ENCODE results near the gene RABGGTB.
"Not testable (repeated sequence)": the region's sequence is repeated elsewhere in the genome, so short reads cannot be mapped to it uniquely, and the experiment has no call there.

RABGGTB gene

DNA sequence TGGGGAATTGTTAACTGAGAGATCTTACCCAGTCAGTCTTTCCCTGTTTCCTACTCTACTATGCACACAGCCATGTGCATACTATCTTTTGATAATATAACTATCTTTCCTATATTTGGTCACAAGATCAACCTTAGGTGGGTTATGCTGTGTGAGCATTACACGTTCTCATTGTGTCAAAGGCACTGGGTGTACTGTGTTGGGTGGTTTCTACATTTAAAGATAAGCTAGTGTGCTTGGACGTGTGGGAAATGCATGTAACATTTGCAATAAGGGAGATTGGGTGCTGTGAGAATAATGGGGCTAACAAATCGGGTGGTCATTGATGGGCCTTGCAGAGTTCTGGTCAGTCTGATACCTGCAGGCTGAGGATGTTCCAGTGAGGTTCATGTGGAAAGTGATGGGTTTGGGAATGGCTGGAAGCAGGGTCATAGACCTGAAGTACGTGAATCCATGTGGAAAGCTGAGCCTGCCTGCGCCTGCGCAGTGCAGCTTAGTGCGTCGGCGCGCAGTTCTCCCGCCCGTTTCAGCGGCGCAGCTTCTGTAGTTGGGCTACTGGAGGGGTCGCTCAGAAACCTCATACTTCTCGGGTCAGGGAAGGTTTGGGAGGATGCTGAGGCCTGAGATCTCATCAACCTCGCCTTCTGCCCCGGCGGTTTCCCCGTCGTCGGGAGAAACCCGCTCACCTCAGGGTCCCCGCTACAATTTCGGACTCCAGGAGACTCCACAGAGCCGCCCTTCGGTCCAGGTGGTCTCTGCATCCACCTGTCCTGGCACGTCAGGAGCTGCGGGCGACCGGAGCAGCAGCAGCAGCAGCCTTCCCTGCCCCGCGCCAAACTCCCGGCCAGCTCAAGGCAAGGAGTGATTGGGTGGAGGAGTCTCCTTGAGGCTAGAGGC, 10.6 kb downstream of the RABGGTB start, which contains the start of gene MSH4:
Gene MSH4, plus strand, starts transcription at position 507 of the 897 bp plus-strand sequence. Its CDS starts 104 bp downstream, at position 611.
- H3K4me1 ChIP-seq (ENCODE audit: control insufficient read depth, insufficient read depth, low read length), result no peaks in the 10 kb centered on the region
- H3K9me3 ChIP-seq (replicated peaks; ENCODE audit: low read length), result no peaks in the 10 kb centered on the region
- H3K27me3 ChIP-seq (ENCODE audit: control insufficient read depth, insufficient read depth, low read length), result no peaks in the 10 kb centered on the region
- peaks cover 63% of the 10 kb centered on the region for H3K36me3 ChIP-seq (ENCODE audit: insufficient read depth, low read length)
- no peak within 1 kb of the TSS for H3K9ac ChIP-seq (ENCODE audit: low read depth, low read length)
- no peak within 1 kb of the TSS for H3K4me3 ChIP-seq (ENCODE audit: low read length)
- no peak within 1 kb of the TSS for H3K4me2 ChIP-seq (ENCODE audit: low read length)

DNA sequence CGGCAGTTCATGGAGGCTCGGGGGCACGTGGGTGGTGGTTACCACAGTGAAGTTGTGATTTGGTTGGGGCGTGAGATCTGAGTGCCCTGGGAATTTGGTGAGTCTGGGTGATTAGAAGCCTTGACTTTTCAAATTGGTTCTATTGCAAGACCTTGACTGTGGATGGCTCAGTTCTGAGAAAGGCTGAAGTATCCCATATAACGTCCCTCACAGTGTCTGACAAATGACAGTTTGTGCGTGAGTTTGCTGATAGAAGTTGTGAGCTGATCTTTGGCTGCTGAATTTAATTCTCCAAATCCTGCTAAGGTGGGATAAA, 11.2 kb downstream of the RABGGTB start:
- no peak overlapping the region for H3K4me2 ChIP-seq (ENCODE audit: low read length)
- no peaks in the 10 kb centered on the region for H3K9me3 ChIP-seq (replicated peaks; ENCODE audit: low read length)
- H3K36me3 ChIP-seq (ENCODE audit: insufficient read depth, low read length), result peaks cover 57% of the 10 kb centered on the region
- H3K4me3 ChIP-seq (ENCODE audit: low read length), result no peak overlapping the region
- no peak overlapping the region for H3K9ac ChIP-seq (ENCODE audit: low read depth, low read length)
- H3K27me3 ChIP-seq (ENCODE audit: control insufficient read depth, insufficient read depth, low read length), result no peaks in the 10 kb centered on the region
- no peaks in the 10 kb centered on the region for H3K4me1 ChIP-seq (ENCODE audit: control insufficient read depth, insufficient read depth, low read length)

DNA sequence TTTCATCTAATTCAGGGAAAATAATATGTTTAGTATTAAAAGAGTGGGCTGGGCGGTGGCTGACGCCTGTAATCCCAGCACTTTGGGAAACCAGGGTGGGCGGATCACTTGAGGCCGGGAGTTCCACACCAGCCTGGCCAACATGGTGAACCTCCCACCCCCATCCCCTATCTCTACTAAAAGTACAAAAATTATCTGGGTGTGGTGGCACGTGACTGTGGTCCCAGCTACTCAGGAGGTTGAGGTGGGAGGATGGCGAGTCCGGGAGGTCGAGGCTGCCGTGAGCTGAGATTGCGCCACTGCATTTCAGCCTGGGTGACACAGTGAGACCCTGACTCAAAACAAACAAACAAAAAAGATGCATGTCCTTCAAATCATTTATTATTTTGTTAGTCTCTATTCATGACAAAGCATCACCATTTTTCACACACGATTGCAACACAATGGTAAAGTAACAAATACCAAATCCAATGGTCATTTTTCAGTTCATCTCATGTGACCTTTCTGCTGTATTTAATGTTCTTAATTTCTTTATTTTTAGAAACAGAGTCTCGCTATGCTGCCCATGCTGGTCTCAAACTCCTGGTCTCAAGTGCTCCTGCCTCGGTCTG, 11.7 kb downstream of the RABGGTB start:
- Histone ChIP-seq H3K4me1 (ENCODE audit: control insufficient read depth, insufficient read depth, low read length) (no peaks in the 10 kb centered on the region), H3K27me3 (ENCODE audit: control insufficient read depth, insufficient read depth, low read length) (no peaks in the 10 kb centered on the region), H3K4me3 (ENCODE audit: low read length) (no peak overlapping the region), H3K9me3 (replicated peaks; ENCODE audit: low read length) (no peaks in the 10 kb centered on the region), H3K36me3 (ENCODE audit: insufficient read depth, low read length) (peaks cover 52% of the 10 kb centered on the region), H3K4me2 (ENCODE audit: low read length) (no peak overlapping the region), H3K9ac (ENCODE audit: low read depth, low read length) (no peak overlapping the region)

DNA sequence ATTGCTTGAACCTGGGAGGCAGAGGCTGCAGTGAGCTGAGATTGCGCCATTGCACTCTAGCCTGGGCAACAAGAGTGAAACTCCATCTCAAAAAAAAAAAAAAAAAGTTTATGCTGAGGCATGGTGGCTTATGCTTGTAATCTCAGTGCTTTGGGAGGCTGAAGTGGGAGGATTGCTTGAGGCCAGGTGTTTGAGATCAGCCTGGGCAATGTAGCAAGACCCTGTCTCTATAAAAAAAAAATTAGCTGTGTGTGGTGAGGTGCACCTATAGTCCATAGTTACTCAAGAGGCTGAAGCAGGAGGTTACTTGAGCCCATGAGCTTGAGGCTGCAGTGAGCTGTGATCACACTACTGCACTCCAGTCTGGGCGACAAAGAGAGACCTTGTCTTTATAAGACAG, 15.4 kb downstream of the RABGGTB start:
- H3K9ac ChIP-seq (ENCODE audit: low read depth, low read length); H3K9me3 ChIP-seq (replicated peaks; ENCODE audit: low read length); H3K4me1 ChIP-seq (ENCODE audit: control insufficient read depth, insufficient read depth, low read length); H3K27me3 ChIP-seq (ENCODE audit: control insufficient read depth, insufficient read depth, low read length); H3K4me3 ChIP-seq (ENCODE audit: low read length); H3K4me2 ChIP-seq (ENCODE audit: low read length): not testable (repeated sequence)
- H3K36me3 ChIP-seq (ENCODE audit: insufficient read depth, low read length), result peaks cover 14% of the 10 kb centered on the region

DNA sequence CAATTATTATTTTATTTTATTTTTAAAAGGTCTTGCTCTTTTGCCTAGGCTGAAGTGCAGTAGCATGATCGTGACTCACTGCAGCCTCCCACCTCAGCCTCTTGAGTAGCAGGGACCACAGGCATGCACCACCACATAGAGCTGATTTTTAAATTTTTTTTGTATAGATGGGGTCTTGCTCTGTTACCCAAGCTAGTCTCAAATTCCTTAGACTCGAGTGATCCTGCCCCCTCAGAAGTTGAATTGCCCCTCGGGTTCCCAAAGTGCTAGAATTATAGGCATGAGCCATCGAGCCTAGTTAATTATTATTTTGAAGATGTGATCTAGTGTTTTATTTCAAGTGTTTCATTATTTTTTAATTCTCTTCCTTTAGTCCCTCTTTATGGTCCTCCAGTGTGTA, 22.9 kb downstream of the RABGGTB start:
- no peak overlapping the region for H3K4me3 ChIP-seq (ENCODE audit: low read length)
- H3K9ac ChIP-seq (ENCODE audit: low read depth, low read length), result no peak overlapping the region
- H3K4me2 ChIP-seq (ENCODE audit: low read length), result no peak overlapping the region
- H3K4me1 ChIP-seq (ENCODE audit: control insufficient read depth, insufficient read depth, low read length), result peaks cover 11% of the 10 kb centered on the region
- no peaks in the 10 kb centered on the region for H3K9me3 ChIP-seq (replicated peaks; ENCODE audit: low read length)
- H3K27me3 ChIP-seq (ENCODE audit: control insufficient read depth, insufficient read depth, low read length), result no peaks in the 10 kb centered on the region
- no peaks in the 10 kb centered on the region for H3K36me3 ChIP-seq (ENCODE audit: insufficient read depth, low read length)

DNA sequence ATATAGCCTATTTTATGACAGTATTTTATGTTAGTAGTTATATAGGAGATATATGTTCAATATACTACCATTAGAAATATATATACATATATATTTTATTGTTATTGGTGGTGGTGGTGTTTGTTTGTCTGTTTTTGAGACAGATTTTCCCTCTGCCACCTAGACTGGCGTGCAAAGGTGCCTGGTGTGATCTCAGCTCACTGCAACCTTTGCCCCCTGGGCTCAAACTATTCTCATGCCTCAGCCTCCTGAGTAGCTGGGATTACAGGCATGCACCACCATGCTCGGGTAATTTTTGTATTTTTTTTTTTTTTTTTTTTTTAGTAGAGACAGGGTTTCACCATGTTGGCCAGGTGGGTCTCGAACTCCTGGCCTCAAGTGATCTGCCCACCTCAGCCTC, 24.1 kb downstream of the RABGGTB start:
- not testable (repeated sequence) for H3K4me2 ChIP-seq (ENCODE audit: low read length); H3K27me3 ChIP-seq (ENCODE audit: control insufficient read depth, insufficient read depth, low read length); H3K36me3 ChIP-seq (ENCODE audit: insufficient read depth, low read length); H3K4me3 ChIP-seq (ENCODE audit: low read length); H3K9me3 ChIP-seq (replicated peaks; ENCODE audit: low read length); H3K9ac ChIP-seq (ENCODE audit: low read depth, low read length)
- H3K4me1 ChIP-seq (ENCODE audit: control insufficient read depth, insufficient read depth, low read length), result peaks cover 11% of the 10 kb centered on the region

DNA sequence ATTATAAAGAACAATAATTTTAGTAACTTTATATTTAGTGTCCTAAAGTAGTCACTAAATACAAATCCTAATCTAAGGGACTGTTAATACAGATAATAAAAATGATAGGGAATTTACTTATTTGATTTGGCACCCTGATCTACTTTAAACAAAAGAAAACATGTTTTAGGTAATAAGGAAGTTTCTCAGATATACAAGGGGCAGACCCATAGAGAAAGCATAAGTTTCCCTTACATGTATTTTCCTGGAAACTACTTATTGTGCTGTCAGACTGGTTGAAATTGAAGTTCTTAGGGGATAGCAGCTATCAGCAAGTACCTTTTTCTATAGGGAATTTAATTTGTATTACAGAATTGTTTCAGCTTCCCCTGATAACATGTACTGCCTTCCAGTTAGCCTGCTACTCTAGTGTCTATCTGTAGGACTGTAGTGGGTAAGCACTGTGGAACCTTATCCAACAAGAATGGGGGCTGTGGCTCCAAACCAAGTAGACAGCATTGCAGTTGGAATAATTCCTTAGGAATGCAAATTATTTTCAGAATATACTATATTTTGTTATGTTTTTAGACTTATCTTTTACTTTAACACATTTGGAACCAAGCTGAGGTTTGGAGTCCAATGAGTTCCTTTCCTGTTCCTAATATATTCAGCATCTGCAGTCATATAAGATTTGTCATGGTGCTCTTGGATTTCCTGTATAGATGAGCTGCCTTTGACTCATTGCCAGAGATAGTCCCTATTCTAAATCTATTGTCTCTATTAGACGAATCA, 25.3 kb downstream of the RABGGTB start:
- Histone ChIP-seq H3K9ac (ENCODE audit: low read depth, low read length) (no peak overlapping the region), H3K4me1 (ENCODE audit: control insufficient read depth, insufficient read depth, low read length) (peaks cover 11% of the 10 kb centered on the region), H3K9me3 (replicated peaks; ENCODE audit: low read length) (no peaks in the 10 kb centered on the region), H3K4me2 (ENCODE audit: low read length) (no peak overlapping the region), H3K36me3 (ENCODE audit: insufficient read depth, low read length) (no peaks in the 10 kb centered on the region), H3K27me3 (ENCODE audit: control insufficient read depth, insufficient read depth, low read length) (no peaks in the 10 kb centered on the region), H3K4me3 (ENCODE audit: low read length) (no peak overlapping the region)

DNA sequence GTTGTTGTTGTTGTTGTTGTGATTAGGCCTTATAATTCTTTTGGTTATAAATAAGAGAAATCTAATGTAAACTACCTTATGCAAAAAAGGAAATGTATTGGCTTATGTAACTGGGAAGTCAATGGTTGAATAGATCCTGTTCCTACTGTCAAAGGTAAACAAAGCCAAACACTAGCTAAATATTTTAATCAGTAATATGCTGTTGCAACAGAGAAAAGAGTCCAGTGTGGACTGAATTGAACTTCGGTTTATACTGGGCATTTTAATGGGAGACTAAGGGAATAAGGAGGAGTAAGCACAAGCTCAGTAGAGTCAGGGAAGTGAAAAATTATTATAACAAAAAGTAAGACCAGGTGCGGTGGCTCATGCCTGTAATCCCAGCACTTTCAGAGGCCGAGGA, 26.0 kb downstream of the RABGGTB start:
- no peaks in the 10 kb centered on the region for H3K36me3 ChIP-seq (ENCODE audit: insufficient read depth, low read length)
- H3K27me3 ChIP-seq (ENCODE audit: control insufficient read depth, insufficient read depth, low read length), result no peaks in the 10 kb centered on the region
- H3K9me3 ChIP-seq (replicated peaks; ENCODE audit: low read length), result no peaks in the 10 kb centered on the region
- peaks cover 11% of the 10 kb centered on the region for H3K4me1 ChIP-seq (ENCODE audit: control insufficient read depth, insufficient read depth, low read length)
- no peak overlapping the region for H3K4me3 ChIP-seq (ENCODE audit: low read length)
- H3K9ac ChIP-seq (ENCODE audit: low read depth, low read length), result no peak overlapping the region
- H3K4me2 ChIP-seq (ENCODE audit: low read length), result no peak overlapping the region

DNA sequence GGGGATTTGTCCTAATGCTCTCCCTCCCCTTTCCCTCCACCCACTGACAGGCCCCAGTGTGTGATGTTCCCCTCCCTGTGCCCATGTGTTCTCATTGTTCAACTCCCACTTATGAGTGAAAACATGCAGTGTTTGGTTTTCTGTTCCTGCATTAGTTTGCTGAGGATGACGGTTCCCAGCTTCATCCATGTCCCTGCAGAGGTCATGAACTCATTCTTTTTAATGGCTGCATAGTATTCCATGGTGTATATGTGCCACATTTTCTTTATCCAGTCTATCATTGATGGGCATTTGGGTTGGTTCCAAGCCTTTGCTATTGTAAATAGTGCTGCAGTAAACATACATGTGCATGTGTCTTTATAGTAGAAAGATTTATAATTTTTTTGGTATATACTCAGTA, 37.5 kb downstream of the RABGGTB start:
- not testable (repeated sequence) for H3K27me3 ChIP-seq (ENCODE audit: control insufficient read depth, insufficient read depth, low read length); H3K4me2 ChIP-seq (ENCODE audit: low read length); H3K4me3 ChIP-seq (ENCODE audit: low read length); H3K9me3 ChIP-seq (replicated peaks; ENCODE audit: low read length); H3K4me1 ChIP-seq (ENCODE audit: control insufficient read depth, insufficient read depth, low read length); H3K9ac ChIP-seq (ENCODE audit: low read depth, low read length); H3K36me3 ChIP-seq (ENCODE audit: insufficient read depth, low read length)

DNA sequence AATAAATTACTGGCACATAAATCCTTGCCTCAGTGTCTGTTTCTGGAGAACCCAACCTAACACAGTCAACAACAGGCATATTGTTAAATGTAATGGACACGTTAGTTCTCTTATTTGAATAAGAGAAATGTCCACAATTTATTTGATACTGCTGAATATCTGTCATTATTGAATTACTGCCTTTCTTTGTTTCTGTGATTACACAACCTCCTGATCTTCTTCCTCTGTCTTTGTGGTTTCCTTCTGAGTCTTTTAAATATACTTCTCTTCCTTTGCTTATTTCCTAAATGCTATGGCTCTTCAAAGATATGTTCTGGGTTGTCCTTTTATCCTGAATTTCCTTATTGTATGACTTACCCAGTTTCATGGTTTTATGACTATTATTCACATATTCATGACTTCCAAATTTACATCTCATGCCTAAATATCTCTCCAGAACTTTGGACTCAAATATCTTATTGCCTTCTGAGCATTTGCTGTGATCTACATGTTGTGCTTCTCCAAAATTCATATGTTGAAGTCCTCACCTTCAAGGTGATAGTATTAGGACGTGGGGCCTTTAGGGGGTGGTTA, 50.6 kb downstream of the RABGGTB start:
- H3K4me3 ChIP-seq (ENCODE audit: low read length), result no peak overlapping the region
- H3K9ac ChIP-seq (ENCODE audit: low read depth, low read length), result no peak overlapping the region
- no peaks in the 10 kb centered on the region for H3K4me1 ChIP-seq (ENCODE audit: control insufficient read depth, insufficient read depth, low read length)
- H3K27me3 ChIP-seq (ENCODE audit: control insufficient read depth, insufficient read depth, low read length), result no peaks in the 10 kb centered on the region
- no peak overlapping the region for H3K4me2 ChIP-seq (ENCODE audit: low read length)
- no peaks in the 10 kb centered on the region for H3K9me3 ChIP-seq (replicated peaks; ENCODE audit: low read length)
- no peaks in the 10 kb centered on the region for H3K36me3 ChIP-seq (ENCODE audit: insufficient read depth, low read length)

DNA sequence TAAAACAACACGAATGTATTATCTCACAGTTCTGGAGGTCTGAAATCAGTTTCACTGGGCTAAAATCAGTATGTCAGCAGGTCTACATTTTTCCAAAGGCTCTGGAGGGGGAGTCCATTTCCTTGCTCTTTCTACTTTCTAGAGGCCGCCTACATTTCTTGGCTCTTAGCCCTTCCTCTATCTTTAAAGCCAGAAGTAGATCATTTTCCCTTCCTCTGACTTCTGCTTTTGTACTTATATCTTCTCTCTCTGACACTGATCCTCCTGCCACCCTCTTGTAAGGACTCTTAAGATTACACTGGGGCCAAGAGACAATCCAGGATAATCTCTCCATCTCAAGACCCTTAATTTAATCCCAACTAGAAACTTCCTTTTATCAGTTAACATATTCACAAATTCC, 52.0 kb downstream of the RABGGTB start:
- Histone ChIP-seq H3K36me3 (ENCODE audit: insufficient read depth, low read length) (no peaks in the 10 kb centered on the region), H3K27me3 (ENCODE audit: control insufficient read depth, insufficient read depth, low read length) (no peaks in the 10 kb centered on the region), H3K4me3 (ENCODE audit: low read length) (no peak overlapping the region), H3K9ac (ENCODE audit: low read depth, low read length) (no peak overlapping the region), H3K4me2 (ENCODE audit: low read length) (no peak overlapping the region), H3K4me1 (ENCODE audit: control insufficient read depth, insufficient read depth, low read length) (no peaks in the 10 kb centered on the region), H3K9me3 (replicated peaks; ENCODE audit: low read length) (no peaks in the 10 kb centered on the region)

Measured in skeletal muscle satellite cell (primary cell).